Neuronal stem cell (in vitro differentiated cells): ENCODE data around the gene PCGF2.
A peak's percentile ranks its signal among the peaks of the same experiment; 100 is the strongest.
"Not testable (repeated sequence)": the region's sequence is repeated elsewhere in the genome, so short reads cannot be mapped to it uniquely, and the experiment has no call there.

Experiments used
- DNase-seq: peaks from one replicate; pipeline ENCODE4 v3.0.0-alpha.2; 2013; ENCODE audit warnings: low spot score
- H2AFZ ChIP-seq: one replicate; pipeline ENCODE4 v1.6.1; 2013; ENCODE audit warnings: mild to moderate bottlenecking, low read length, inconsistent platforms
- H2AK5ac ChIP-seq: 2 replicates; pipeline ENCODE4 v1.6.1; 2013; ENCODE audit warnings: low read depth, mild to moderate bottlenecking, inconsistent platforms, low read length, moderate library complexity, mixed read lengths
- H2BK120ac ChIP-seq: 2 replicates; pipeline ENCODE4 v1.6.1; 2013; ENCODE audit warnings: low read depth, mild to moderate bottlenecking, inconsistent platforms, low read length, moderate library complexity, mixed read lengths
- H2BK12ac ChIP-seq: one replicate; pipeline ENCODE4 v1.6.1; 2013; ENCODE audit warnings: low read length, inconsistent platforms
- H2BK15ac ChIP-seq: 2 replicates; pipeline ENCODE4 v1.6.1; 2013; ENCODE audit warnings: mild to moderate bottlenecking, low read length, inconsistent platforms, mixed read lengths
- H2BK5ac ChIP-seq: one replicate; pipeline ENCODE4 v1.6.1; 2013; ENCODE audit warnings: inconsistent platforms, mild to moderate bottlenecking, low read length, moderate library complexity
- H3K14ac ChIP-seq: one replicate; pipeline ENCODE4 v1.6.1; 2013; ENCODE audit warnings: low read length, inconsistent platforms
- H3K18ac ChIP-seq: 2 replicates; pipeline ENCODE4 v1.6.1; 2013; ENCODE audit warnings: low read length, inconsistent platforms
- H3K23ac ChIP-seq: 2 replicates; pipeline ENCODE4 v1.6.1; 2013; ENCODE audit warnings: low read depth, mild to moderate bottlenecking, mixed read lengths, low read length, inconsistent platforms; ENCODE audit not compliant: poor library complexity
- H3K27ac ChIP-seq: replicated peaks from 3 replicates; pipeline ENCODE4 v1.5.1; 2013; ENCODE audit warnings: low read length, inconsistent platforms
- H3K27me3 ChIP-seq, 3 experiments: 2 replicates each; pipeline ENCODE4 v1.6.1; 2013; ENCODE audit warnings: low read length in 3 of 3, mild to moderate bottlenecking in 2 of 3, inconsistent platforms in 1 of 3, low read depth in 1 of 3, mixed read lengths in 1 of 3, moderate library complexity in 1 of 3; ENCODE audit not compliant: control insufficient read depth in 3 of 3, insufficient read depth in 3 of 3
- H3K36me3 ChIP-seq, 2 donors: replicated peaks in 1 of 2; 2 replicates each; pipeline ENCODE4 v1.6.1; 2013; ENCODE audit warnings: low read length in 2 of 2; ENCODE audit not compliant: control insufficient read depth in 2 of 2, insufficient read depth in 2 of 2
- H3K4ac ChIP-seq: 2 replicates; pipeline ENCODE4 v1.6.1; 2013; ENCODE audit warnings: inconsistent platforms, mild to moderate bottlenecking, low read length, moderate library complexity
- H3K4me1 ChIP-seq, 2 donors: 1 replicate in 1 of 2; 2 replicates in 1 of 2; pipeline ENCODE4 v1.6.1; 2013; ENCODE audit warnings: low read length in 2 of 2, low read depth in 1 of 2; ENCODE audit not compliant: control insufficient read depth in 2 of 2, insufficient read depth in 1 of 2
- H3K4me2 ChIP-seq: one replicate; pipeline ENCODE4 v1.6.1; 2013; ENCODE audit warnings: mild to moderate bottlenecking, low read length, inconsistent platforms; ENCODE audit not compliant: insufficient read depth, poor library complexity, severe bottlenecking
- H3K4me3 ChIP-seq, 2 donors: 2 replicates each; pipeline ENCODE4 v1.5.1; 2013; ENCODE audit warnings: low read length in 2 of 2, mild to moderate bottlenecking in 2 of 2, inconsistent platforms in 1 of 2, moderate library complexity in 1 of 2
- H3K79me1 ChIP-seq: one replicate; pipeline ENCODE4 v1.6.1; 2013; ENCODE audit warnings: low read depth, mild to moderate bottlenecking, inconsistent platforms, low read length, moderate library complexity
- H3K9ac ChIP-seq: one replicate; pipeline ENCODE4 v1.6.1; 2013; ENCODE audit warnings: mild to moderate bottlenecking, low read depth, low read length, inconsistent platforms; ENCODE audit not compliant: poor library complexity
- H3K9me3 ChIP-seq, 2 donors: replicated peaks in 1 of 2; 2 replicates each; pipeline versions ENCODE3 to v1.6.1; 2013; ENCODE audit warnings: low read length in 2 of 2, mild to moderate bottlenecking in 2 of 2, inconsistent platforms in 1 of 2, low read depth in 1 of 2, mixed read lengths in 1 of 2, moderate library complexity in 1 of 2; ENCODE audit not compliant: control insufficient read depth in 2 of 2, insufficient read depth in 1 of 2
- H4K8ac ChIP-seq: one replicate; pipeline ENCODE4 v1.6.1; 2013; ENCODE audit warnings: low read depth, mild to moderate bottlenecking, inconsistent platforms, low read length, moderate library complexity
- H4K91ac ChIP-seq: one replicate; pipeline ENCODE4 v1.6.1; 2013; ENCODE audit warnings: low read length, low read depth, mild to moderate bottlenecking, inconsistent platforms; ENCODE audit not compliant: poor library complexity
- WGBS, 2 donors: extraction: QIAGEN DNeasy Blood & Tissue Kit; methylation state at CpG; one replicate each; pipeline ENCODE4 v1.1.7; 2013; ENCODE audit warnings: missing lambda C conversion rate in 2 of 2, mixed read lengths in 1 of 2; ENCODE audit not compliant: insufficient read length in 2 of 2, insufficient replicate concordance in 1 of 2; ENCODE audit errors: extremely low coverage in 2 of 2; 5-methylcytosine and 5-hydroxymethylcytosine counted together

PCGF2 gene

GRCh38 chr17:38794221-38794620 lies 46.1 kb upstream of the PCGF2 start:
- Histone ChIP-seq H2AK5ac (no peak overlapping the region), H3K4ac (no peak overlapping the region), H3K79me1 (peaks cover 8% of the 10 kb centered on the region), H3K4me2 (no peak overlapping the region), H3K14ac (no peak overlapping the region), H3K9ac (no peak overlapping the region), H2BK12ac (no peak overlapping the region), H3K4me3 (no peak overlapping the region), H2AFZ (no peak overlapping the region), H3K27ac (no peak overlapping the region), H3K18ac (no peak overlapping the region), H2BK5ac (no peak overlapping the region), H3K4me1 (peaks cover 14 to 20% of the 10 kb centered on the region in 2 donors), H2BK120ac (no peak overlapping the region), H4K91ac (no peak overlapping the region), H2BK15ac (no peak overlapping the region), H3K9me3 (no peaks in the 10 kb centered on the region), H3K27me3 (no peaks in the 10 kb centered on the region), H3K36me3 (peaks cover 9 to 55% of the 10 kb centered on the region in 2 donors), H4K8ac (no peak overlapping the region), H3K23ac (no peak overlapping the region)
- no peak for DNase-seq
- no CpG with 5 or more reads among the region's 5 CpGs for WGBS, 2 donors

- Histone ChIP-seq H3K23ac (no peak overlapping the region), H2AFZ (no peak overlapping the region), H3K27me3 (no peaks in the 10 kb centered on the region), H3K27ac (no peak overlapping the region), H3K4ac (no peak overlapping the region), H3K14ac (no peak overlapping the region), H3K9ac (no peak overlapping the region), H2BK15ac (no peak overlapping the region), H2BK12ac (no peak overlapping the region), H4K91ac (no peak overlapping the region), H4K8ac (no peak overlapping the region), H3K9me3 (no peaks in the 10 kb centered on the region), H2BK120ac (no peak overlapping the region), H3K4me1 (peaks cover 10% of the 10 kb centered on the region in 2 donors), H3K4me2 (no peak overlapping the region), H3K4me3 (no peak overlapping the region), H3K79me1 (peaks cover 7% of the 10 kb centered on the region), H2AK5ac (no peak overlapping the region), H3K18ac (no peak overlapping the region), H3K36me3 (peaks cover 16 to 46% of the 10 kb centered on the region in 2 donors), H2BK5ac (no peak overlapping the region)
- WGBS, 2 donors = no CpG with 5 or more reads among the region's 5 CpGs
- no peak for DNase-seq
Observed at GRCh38 chr17:38791162-38791561, 43.0 kb upstream of the PCGF2 start.

- H3K4me3 ChIP-seq, H2BK120ac ChIP-seq, H3K4ac ChIP-seq, H3K4me2 ChIP-seq, H3K18ac ChIP-seq, H2AK5ac ChIP-seq, H3K4me1 ChIP-seq, H3K14ac ChIP-seq, H3K23ac ChIP-seq, H3K9me3 ChIP-seq, H2BK5ac ChIP-seq, H4K91ac ChIP-seq, H4K8ac ChIP-seq, H2BK12ac ChIP-seq, H3K79me1 ChIP-seq, H2BK15ac ChIP-seq, H2AFZ ChIP-seq, H3K27me3 ChIP-seq, H3K9ac ChIP-seq, DNase-seq: not testable (repeated sequence)
- Histone ChIP-seq H3K36me3 (peaks cover 19 to 46% of the 10 kb centered on the region in 2 donors), H3K27ac (peak overlapping the region; percentile 54)
- no CpG with 5 or more reads among the region's 13 CpGs for WGBS, 2 donors
Observed at GRCh38 chr17:38790148-38790707, 42.1 kb upstream of the PCGF2 start.

- Histone ChIP-seq H3K9me3 (no peaks in the 10 kb centered on the region), H2BK15ac (no peak overlapping the region), H4K91ac (no peak overlapping the region), H3K9ac (no peak overlapping the region), H3K14ac (no peak overlapping the region), H3K79me1 (peaks cover 7% of the 10 kb centered on the region), H2BK5ac (no peak overlapping the region), H2AFZ (no peak overlapping the region), H3K27ac (peak overlapping the region; percentile 82), H3K27me3 (no peaks in the 10 kb centered on the region), H3K23ac (no peak overlapping the region), H3K4ac (no peak overlapping the region), H3K4me1 (peaks cover 10% of the 10 kb centered on the region in 2 donors), H2AK5ac (no peak overlapping the region), H2BK120ac (no peak overlapping the region), H3K4me2 (peak overlapping the region; percentile 32), H3K36me3 (peaks cover 26 to 54% of the 10 kb centered on the region in 2 donors), H2BK12ac (no peak overlapping the region), H3K18ac (no peak overlapping the region), H4K8ac (no peak overlapping the region), H3K4me3 (no peak overlapping the region)
- peak; percentile 68 for DNase-seq
- no CpG with 5 or more reads among the region's 1 CpG for WGBS, 2 donors
Observed at GRCh38 chr17:38789185-38789584, 41.0 kb upstream of the PCGF2 start.
